GM10266 (cell line): Measurements from ENCODE around the gene CDH13.

ENCODE experiments used
- DNase-seq: peaks from one replicate; pipeline ENCODE4 v3.0.0; 2012; ENCODE audit errors: extremely low spot score
- TF ChIP-seq, protein P1 (sequence below): IDR thresholded peaks from 2 replicates; pipeline ENCODE4 v1.5.1; 2012; ENCODE audit warnings: mild to moderate bottlenecking, low read depth; ENCODE audit not compliant: control insufficient read depth, insufficient read depth; ENCODE audit errors: missing control alignments

CDH13 gene

DNA sequence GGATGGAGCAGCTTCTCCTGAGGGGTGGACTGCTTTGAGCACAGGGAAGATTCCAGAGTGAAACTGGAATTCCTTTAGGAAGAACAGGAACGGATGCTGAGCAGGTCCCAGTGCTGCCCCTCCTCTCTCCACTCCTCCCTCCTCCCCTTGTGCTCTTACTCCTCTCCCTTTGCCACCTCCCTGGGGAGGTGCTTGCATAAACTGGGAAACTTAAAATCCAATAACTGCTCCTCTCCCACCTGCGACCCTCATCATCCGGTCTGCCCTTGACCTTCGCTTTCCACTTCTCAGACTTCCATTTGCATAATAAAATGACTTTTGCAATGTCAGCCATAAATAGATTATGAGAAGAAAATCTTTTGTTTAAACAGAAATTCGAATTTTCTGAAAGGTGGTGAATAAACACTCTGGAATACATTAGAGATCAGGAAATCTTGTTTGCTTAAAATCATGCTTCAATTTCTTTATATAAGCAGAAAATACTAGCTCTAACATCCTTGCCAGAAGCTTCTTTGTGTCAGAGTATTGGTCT is 1204.8 kb downstream of the CDH13 start:
- TF ChIP-seq, protein P1, sequence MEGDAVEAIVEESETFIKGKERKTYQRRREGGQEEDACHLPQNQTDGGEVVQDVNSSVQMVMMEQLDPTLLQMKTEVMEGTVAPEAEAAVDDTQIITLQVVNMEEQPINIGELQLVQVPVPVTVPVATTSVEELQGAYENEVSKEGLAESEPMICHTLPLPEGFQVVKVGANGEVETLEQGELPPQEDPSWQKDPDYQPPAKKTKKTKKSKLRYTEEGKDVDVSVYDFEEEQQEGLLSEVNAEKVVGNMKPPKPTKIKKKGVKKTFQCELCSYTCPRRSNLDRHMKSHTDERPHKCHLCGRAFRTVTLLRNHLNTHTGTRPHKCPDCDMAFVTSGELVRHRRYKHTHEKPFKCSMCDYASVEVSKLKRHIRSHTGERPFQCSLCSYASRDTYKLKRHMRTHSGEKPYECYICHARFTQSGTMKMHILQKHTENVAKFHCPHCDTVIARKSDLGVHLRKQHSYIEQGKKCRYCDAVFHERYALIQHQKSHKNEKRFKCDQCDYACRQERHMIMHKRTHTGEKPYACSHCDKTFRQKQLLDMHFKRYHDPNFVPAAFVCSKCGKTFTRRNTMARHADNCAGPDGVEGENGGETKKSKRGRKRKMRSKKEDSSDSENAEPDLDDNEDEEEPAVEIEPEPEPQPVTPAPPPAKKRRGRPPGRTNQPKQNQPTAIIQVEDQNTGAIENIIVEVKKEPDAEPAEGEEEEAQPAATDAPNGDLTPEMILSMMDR: no peak

DNA sequence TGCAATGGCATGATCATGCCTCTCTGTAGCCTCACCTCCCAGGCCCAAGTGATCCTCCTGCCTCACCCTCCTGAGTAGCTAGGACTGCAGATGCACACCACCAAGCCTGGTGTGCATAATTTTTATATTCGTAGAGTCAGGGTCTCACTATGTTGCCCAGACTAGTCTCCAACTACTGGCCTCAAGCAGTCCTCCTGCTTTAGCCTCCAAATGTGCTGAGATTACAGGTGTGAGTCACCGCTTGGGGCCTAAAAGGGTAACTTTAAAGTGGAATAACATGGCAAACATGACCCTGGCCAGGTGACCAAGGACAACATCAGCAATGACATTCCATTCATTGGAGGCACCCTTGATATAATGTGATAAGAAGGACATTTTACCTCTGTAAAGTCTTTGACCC is 1207.2 kb downstream of the CDH13 start:
- no peak for DNase-seq
- TF ChIP-seq, protein P1: no peak

More for the DNA sequence above, 1204.8 kb downstream of the CDH13 start:
- DNase-seq: no peak

DNA sequence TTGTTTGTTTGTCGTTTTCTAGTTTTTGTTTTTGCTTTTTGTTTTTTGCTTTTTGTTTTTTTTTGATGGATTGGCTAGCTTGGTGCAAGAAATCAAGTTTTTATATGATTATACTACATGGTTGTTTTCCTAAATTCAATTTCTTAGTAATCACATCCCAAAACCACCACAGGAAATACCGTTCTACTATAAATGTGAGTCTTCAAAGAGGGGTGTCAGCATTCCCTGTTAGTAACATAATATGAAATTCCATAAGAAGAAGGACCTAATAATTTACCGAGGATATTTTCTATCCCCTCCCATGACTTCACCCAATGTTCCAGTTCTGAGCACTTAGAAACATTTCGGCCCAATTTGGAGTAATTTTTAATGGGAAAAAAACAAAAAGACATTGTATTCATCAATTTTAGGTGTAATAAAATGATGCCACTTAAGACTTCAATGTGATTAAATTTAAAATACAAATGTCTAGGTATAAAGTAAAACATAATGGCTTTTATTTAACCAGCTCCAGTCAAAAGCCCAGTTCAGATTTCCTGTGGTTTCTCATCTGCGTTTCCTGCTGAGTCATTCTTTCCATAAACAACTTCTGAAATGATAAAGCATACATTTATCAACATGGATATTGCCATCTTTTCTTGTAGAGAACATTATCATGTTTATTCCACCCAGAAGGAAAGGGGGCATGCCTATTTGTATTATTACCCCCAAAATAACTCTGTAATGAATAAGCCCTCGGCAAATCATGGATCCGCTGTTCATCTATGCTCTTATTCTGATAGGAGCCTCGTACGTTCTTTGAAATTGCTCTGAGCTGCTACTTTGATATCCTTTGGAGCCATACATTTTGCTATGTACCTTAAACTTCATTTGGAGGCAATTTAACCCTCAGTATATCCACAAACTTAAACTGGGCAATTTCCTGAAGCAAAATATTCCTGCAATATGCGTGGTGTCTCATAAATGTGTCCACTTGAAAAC is 1209.1 kb downstream of the CDH13 start:
- TF ChIP-seq, protein P1: no peak
- no peak for DNase-seq

DNA sequence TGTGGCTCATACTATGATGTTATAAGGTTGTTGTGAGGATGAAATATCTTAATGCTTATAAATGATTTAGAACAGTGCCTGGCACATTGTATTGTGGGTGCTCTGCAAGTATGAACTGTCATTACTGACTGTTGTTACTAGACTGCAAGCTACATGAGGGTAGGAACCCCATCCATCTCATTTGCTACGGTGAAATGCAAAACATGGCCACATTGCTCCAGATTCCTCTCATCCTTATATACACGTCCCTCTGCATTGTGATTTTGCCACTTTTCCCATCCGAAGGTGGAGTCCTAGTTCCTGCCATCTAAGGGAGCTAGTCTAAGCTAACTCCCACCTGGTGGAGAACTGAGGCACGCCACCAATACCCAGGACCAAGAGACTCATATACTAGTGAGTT is 1210.8 kb downstream of the CDH13 start:
- TF ChIP-seq, protein P1: no peak
- no peak for DNase-seq

DNA sequence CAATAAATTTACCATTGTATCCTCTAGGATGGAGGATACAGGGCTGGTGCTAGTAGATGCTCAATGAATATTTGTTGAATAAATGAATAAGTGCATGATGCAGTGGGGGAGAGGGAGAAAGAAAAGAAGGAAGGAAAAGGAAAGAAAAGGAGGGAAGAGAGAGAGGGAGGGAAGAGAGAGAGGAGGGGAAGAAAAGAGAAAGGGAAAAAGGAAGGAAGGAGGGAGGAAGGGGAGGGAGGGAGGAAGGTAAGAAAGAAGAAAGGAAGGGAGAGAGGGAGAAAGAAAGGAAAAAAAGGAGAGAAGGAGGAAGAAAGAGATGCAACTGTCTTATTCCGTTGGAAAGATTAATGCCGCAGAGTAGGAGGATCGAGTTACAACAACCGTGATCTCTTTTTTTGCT is 1211.4 kb downstream of the CDH13 start:
- TF ChIP-seq, protein P1: no peak

DNA sequence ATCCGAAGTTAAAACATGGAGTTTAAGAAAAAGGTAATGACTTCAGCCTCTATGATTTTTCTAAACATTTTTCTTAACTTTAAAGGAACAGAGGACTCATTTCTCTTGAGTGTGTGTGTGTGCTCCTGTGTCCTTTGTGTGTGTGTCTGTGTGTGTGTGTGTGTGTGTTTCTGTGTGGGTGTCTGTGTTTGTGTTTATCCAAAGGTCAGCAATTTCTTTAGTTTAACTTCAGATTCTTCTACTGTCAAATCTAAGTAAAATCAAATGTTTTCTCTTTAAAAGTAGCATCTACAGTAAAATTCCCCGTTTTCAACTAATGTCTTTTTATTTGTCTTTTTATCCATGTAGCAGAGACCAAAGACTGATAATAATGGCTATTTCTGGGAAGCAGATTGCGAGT is 1212.8 kb downstream of the CDH13 start:
- no peak for DNase-seq
- TF ChIP-seq, protein P1: no peak

More for the DNA sequence above, 1211.4 kb downstream of the CDH13 start:
- DNase-seq: no peak
